ENCODE measurements around the gene MINDY4B.

DNA sequence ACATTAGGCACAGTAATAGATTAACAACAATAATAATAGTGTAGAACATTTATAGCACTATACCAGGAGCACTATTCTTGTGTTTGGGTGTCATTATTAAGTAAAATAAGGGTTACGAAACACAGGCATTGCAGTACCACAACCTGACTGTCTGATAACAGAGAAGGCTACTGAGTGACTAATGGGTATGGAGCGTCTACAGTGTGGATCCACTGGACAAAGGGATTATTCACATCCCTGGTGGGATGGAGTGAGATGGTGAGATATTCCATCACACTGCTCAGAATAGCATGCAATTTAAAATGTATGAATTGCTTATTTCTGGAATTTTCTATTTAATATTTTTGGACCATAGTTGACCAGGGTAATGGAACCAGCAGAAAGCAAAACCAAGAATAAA, 18.2 kb downstream of the MINDY4B start:
- TF ChIP-seq GATA3 (IDR thresholded peaks at IDR 0.05; ENCODE audit: low read depth, low read length) (no peak), GATA2 (IDR thresholded peaks at IDR 0.05; ENCODE audit: low read depth, low read length) (no peak)
